Psoas muscle (tissue), 8 donors: ENCODE measurements around the gene NMBR. TPM values are rescaled to one million over a fixed set of nuclear protein-coding genes. Genes with fewer than 3 reads are reported as not detected.
"Not testable (repeated sequence)": the region's sequence is repeated elsewhere in the genome, so short reads cannot be mapped to it uniquely, and the experiment has no call there.

Source experiments
- ATAC-seq, 4 donors: fragments of 200-7000 bp; cut with Tn5 transposase; one replicate each; pipeline ENCODE4 v1.9.1; 2020; ENCODE audit warnings: moderate library complexity in 3 of 4, mild to moderate bottlenecking in 2 of 4
- DNase-seq, 2 donors: peaks; one replicate each; pipeline ENCODE4 v3.0.0-alpha.2; 2020
- H3K27ac ChIP-seq: fragments of 200-600 bp; one replicate; pipeline ENCODE4 v1.8.0; 2022
- H3K27me3 ChIP-seq, 3 donors: fragments of 200-600 bp in 1 of 3; one replicate each; pipeline versions ENCODE4 v1.6.1 to v1.8.0; 2013 to 2022; ENCODE audit warnings: low read length in 2 of 3, mild to moderate bottlenecking in 2 of 3, moderate library complexity in 1 of 3; ENCODE audit not compliant: insufficient read depth in 3 of 3
- H3K36me3 ChIP-seq, 2 donors: fragments of 200-600 bp in 1 of 2; one replicate each; pipeline versions ENCODE4 v1.6.1 to v1.8.0; 2013 to 2022; ENCODE audit warnings: low read depth in 1 of 2, mild to moderate bottlenecking in 1 of 2, moderate library complexity in 1 of 2; ENCODE audit not compliant: insufficient read depth in 1 of 2
- H3K4me1 ChIP-seq: fragments of 200-600 bp; one replicate; pipeline ENCODE4 v1.8.0; 2022
- H3K4me3 ChIP-seq: fragments of 200-600 bp; one replicate; pipeline ENCODE4 v1.8.0; 2022; ENCODE audit warnings: mild to moderate bottlenecking
- H3K9me3 ChIP-seq: fragments of 200-600 bp; one replicate; pipeline ENCODE4 v1.8.0; 2022
- WGBS, 3 donors: extraction: QIAGEN DNeasy Blood & Tissue Kit; methylation state at CpG; one replicate each; pipeline versions ENCODE4 v1.1.6 to v1.1.7; 2013; 5-methylcytosine and 5-hydroxymethylcytosine counted together
- intact Hi-C, 2 donors: fragments of 100-400 bp; cut with DNase I; formaldehyde crosslinking; loops; one replicate each; pipeline versions ENCODE4 v1.11.0 to v1.14.2; 2022
- polyA plus RNA-seq, 3 donors: library from polyadenylated mRNA; stranded (reverse); fragments of 200-250 nt; gene quantifications; one replicate each; pipeline ENCODE4 v1.2.3, GENCODE V29; 2013
- total RNA-seq, 4 donors: library from RNA; stranded (reverse); fragmentation: NEBNext Ultra II Directional in 2 of 4; extraction: Animal tissue kit (Norgen Biotek cat#: 25700) in 2 of 4; gene quantifications; one replicate each; pipeline versions ENCODE4 v1.2.1 to v1.2.4, GENCODE V29; 2021 to 2023
- TF ChIP-seq, protein P1 (sequence below): fragments of 200-600 bp; IDR thresholded peaks from one replicate; pipeline ENCODE4 v1.8.0; 2022; ENCODE audit warnings: antibody characterized with exemption
- donor health status: healthy with polysubstance abuse.
- donor health status: DM: no; HTN: no; CAD: no; lungs with moderate emphysema.
- donor health status: Bipolar disorder and iron deficiency.
- donor health status: healthy.
- donor health status: DM: yes; HTN: yes; CAD: no.
- donor health status: DM: no; HTN: no; CAD: no.
- donor health status: DM: no; HTN: no; CAD: no.
- donor health status: DM: yes; HTN: yes; CAD: no.

NMBR gene
- total and polyA plus RNA-seq, 7 donors: not detected

DNA sequence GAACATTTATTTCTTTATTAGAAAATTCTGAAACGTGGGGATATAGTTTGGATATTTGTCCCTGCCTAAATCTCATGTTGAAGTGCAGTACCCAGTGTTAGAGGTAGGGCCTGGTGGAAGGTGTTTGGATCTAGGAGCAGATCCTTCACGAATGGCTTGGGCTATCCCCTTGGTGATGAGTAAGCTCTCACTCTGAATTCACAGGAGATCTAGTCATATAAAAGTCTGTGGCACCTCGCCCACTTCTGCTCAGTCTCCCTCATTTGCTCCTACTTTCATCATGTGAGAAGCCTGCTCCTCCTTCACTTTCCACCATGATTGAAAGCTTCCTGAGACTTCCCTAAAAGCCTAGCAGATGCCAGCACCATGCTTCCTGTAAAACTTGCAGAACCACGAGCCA is 111.0 kb downstream of the NMBR start:
- DNase-seq (no peak), ATAC-seq (no peak)
- H3K4me3 ChIP-seq: no peak overlapping the region
- no peak overlapping the region for H3K27ac ChIP-seq
- intact Hi-C loops: no loop called here
- WGBS, 3 donors: 77 to 84% (median 77%) methylated on average over 4 of the region's 4 CpGs
- no peaks in the 10 kb centered on the region for H3K27me3 ChIP-seq
- H3K4me1 ChIP-seq: no peaks in the 10 kb centered on the region
- H3K9me3 ChIP-seq: no peaks in the 10 kb centered on the region
- H3K36me3 ChIP-seq: no peaks in the 10 kb centered on the region
- TF ChIP-seq, protein P1, sequence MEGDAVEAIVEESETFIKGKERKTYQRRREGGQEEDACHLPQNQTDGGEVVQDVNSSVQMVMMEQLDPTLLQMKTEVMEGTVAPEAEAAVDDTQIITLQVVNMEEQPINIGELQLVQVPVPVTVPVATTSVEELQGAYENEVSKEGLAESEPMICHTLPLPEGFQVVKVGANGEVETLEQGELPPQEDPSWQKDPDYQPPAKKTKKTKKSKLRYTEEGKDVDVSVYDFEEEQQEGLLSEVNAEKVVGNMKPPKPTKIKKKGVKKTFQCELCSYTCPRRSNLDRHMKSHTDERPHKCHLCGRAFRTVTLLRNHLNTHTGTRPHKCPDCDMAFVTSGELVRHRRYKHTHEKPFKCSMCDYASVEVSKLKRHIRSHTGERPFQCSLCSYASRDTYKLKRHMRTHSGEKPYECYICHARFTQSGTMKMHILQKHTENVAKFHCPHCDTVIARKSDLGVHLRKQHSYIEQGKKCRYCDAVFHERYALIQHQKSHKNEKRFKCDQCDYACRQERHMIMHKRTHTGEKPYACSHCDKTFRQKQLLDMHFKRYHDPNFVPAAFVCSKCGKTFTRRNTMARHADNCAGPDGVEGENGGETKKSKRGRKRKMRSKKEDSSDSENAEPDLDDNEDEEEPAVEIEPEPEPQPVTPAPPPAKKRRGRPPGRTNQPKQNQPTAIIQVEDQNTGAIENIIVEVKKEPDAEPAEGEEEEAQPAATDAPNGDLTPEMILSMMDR: no peak

DNA sequence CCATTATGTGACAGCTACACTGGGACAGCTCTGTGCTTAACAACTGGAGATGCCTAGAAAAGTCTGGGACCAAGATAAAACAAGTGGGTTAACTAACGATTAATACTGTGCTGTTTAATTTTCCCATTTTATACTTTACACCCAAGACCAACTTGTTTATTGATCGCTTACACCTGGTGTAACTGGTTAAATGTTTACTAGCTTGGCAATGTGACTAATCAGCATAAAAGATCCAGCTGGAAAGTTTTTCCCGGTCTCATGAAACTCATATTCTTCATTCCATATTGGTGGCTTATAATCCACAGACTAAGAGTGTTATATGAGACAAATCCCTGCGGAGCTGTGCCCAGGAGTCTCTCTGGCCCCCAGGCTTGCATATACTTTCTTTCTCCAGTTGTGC is 115.9 kb downstream of the NMBR start:
- intact Hi-C loops: no loop called here
- no peak overlapping the region for H3K4me3 ChIP-seq
- H3K36me3 ChIP-seq: no peaks in the 10 kb centered on the region
- no peak for DNase-seq
- no peaks in the 10 kb centered on the region for H3K4me1 ChIP-seq
- TF ChIP-seq, protein P1: no peak
- no peaks in the 10 kb centered on the region for H3K27me3 ChIP-seq
- H3K9me3 ChIP-seq: no peaks in the 10 kb centered on the region
- H3K27ac ChIP-seq: no peak overlapping the region
- 38 to 46% (median 44%) methylated on average over 4 of the region's 4 CpGs for WGBS, 3 donors
- ATAC-seq: no peak

DNA sequence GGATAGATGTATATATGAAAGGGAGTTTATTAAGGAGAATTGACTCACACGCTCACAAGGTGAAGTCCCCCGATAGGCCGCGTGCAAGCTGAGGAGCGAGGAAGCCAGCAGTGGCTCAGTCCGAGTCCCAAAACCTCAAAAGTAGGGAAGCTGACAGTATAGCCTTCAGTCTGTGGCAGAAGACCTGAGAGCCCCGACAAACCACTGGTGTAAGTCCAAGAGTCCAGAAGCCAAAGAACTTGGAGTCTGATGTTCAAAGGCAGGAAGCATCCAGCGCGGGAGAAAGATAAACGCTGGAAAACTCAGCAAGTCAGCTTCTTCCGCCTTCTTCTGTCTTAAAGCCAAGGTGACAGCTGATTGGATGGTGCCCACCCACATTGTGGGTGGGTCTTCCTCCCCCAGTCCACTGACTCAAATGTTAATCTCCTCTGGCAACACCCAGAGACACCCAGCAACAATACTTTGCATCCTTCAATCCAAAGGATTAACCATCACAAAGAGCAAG is 116.8 kb downstream of the NMBR start:
- H3K27ac ChIP-seq: no peak overlapping the region
- intact Hi-C loops: no loop called here
- TF ChIP-seq, protein P1: no peak
- no peak overlapping the region for H3K4me3 ChIP-seq
- H3K9me3 ChIP-seq: no peaks in the 10 kb centered on the region
- WGBS, 3 donors: 57 to 71% (median 60%) methylated on average over 11 of the region's 11 CpGs
- ATAC-seq: no peak
- no peak for DNase-seq
- no peaks in the 10 kb centered on the region for H3K4me1 ChIP-seq
- no peaks in the 10 kb centered on the region for H3K36me3 ChIP-seq
- no peaks in the 10 kb centered on the region for H3K27me3 ChIP-seq

DNA sequence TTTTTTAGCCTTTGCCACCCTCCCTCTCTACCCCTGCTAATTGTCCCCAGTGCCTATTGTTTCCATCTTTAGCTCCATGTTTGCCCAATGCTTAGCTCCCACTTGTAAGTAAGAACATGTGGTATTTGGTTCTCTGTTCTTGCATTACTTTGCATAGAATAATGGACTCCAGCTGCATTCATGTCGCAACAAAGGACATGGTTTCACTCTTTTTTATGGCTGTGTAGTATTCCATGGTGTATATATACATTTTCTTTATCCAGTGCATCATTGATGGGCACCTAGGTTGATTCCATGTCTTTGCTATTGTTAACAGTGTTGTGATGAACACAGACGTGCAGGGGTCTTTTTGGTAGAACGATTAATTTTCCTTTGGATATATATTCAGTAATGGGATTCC is 118.4 kb downstream of the NMBR start:
- Histone ChIP-seq H3K36me3 (no peaks in the 10 kb centered on the region), H3K4me3 (no peak overlapping the region), H3K27me3 (no peaks in the 10 kb centered on the region), H3K4me1 (no peaks in the 10 kb centered on the region), H3K9me3 (no peaks in the 10 kb centered on the region), H3K27ac (no peak overlapping the region)
- ATAC-seq: no peak
- WGBS, 3 donors: 93 to 99% (median 95%) methylated on average over 3 of the region's 3 CpGs
- TF ChIP-seq, protein P1: no peak
- intact Hi-C loops: no loop called here
- DNase-seq: no peak

DNA sequence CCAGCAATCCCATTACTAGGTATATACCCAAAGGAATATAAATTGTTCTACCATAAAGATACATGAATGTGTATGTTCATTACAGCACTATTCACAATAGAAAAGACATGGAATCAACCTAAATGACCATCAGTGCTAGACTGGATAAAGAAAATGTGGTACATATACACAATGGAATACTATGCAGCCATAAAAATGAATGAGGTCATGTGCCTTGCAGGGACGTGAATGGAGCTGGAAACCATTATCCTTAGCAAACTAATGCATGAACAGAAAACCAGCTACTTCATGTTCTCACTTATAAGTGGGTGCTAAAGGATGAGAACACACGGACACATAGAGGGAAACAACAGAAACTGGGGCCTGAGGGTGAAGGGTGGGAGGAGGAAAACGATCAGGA is 119.1 kb downstream of the NMBR start:
- H3K36me3 ChIP-seq, intact Hi-C loops, DNase-seq, H3K4me3 ChIP-seq, H3K27ac ChIP-seq, H3K9me3 ChIP-seq, H3K27me3 ChIP-seq, H3K4me1 ChIP-seq, ATAC-seq: not testable (repeated sequence)
- 81 to 90% (median 85%) methylated on average over 3 of the region's 3 CpGs for WGBS, 3 donors
